Left colon (tissue), 2 donors: Measurements from ENCODE around the gene RFWD3. TPM values are rescaled to one million over a fixed set of nuclear protein-coding genes. Genes with fewer than 3 reads are reported as not detected.
"Not testable (repeated sequence)": the region's sequence is repeated elsewhere in the genome, so short reads cannot be mapped to it uniquely, and the experiment has no call there.

Experiments used
- ATAC-seq: fragments of 200-7000 bp; cut with Tn5 transposase; one replicate; pipeline ENCODE4 v1.9.1; 2020; ENCODE audit warnings: mild to moderate bottlenecking, moderate library complexity
- DNase-seq, 2 donors: peaks; one replicate each; pipeline ENCODE4 v3.0.0-alpha.2; 2020
- intact Hi-C, 2 donors: fragments of 100-400 bp; cut with DNase I in 1 of 2; cut with micrococcal nuclease in 1 of 2; formaldehyde crosslinking; loops; one replicate each; pipeline versions ENCODE4 v1.11.2 to v1.14.0; 2022; cut with DNase I, micrococcal nuclease
- total RNA-seq, 2 donors: library from RNA; stranded (reverse); fragmentation: NEBNext Ultra II Directional; extraction: Animal tissue kit (Norgen Biotek cat#: 25700); gene quantifications; one replicate each; pipeline ENCODE4 v1.2.1, GENCODE V29; 2021
- donor health status: DM: no; HTN: no; CAD: no.
- donor health status: DM: yes; HTN: yes; CAD: no.

RFWD3 gene
- total RNA-seq, 2 donors from 2014 or later: 19.5 to 24.6 TPM

GRCh38 chr16:74677868-74678267, 11.2 kb upstream of the RFWD3 start:
- ATAC-seq (no peak), DNase-seq (no peak)
- intact Hi-C loops: no loop called here

GRCh38 chr16:74673876-74674275, 7.2 kb upstream of the RFWD3 start:
- DNase-seq: no peak
- no peak for ATAC-seq

GRCh38 chr16:74668877-74669276, 2.2 kb upstream of the RFWD3 start:
- intact Hi-C loops, ATAC-seq, DNase-seq: not testable (repeated sequence)

More at GRCh38 chr16:74673876-74674275, 7.2 kb upstream of the RFWD3 start:
- intact Hi-C loops: no loop called here

- DNase-seq (peak in 1 of 2 donors; percentile 50), ATAC-seq (peak; percentile 8)
- intact Hi-C loops: no loop called here
Observed at GRCh38 chr16:74667255-74667700, 601 bp upstream of the RFWD3 start.

- ATAC-seq: no peak
- DNase-seq: no peak
- intact Hi-C loops: no loop called here
Observed at GRCh38 chr16:74666010-74666421, 661 bp downstream of the RFWD3 start.

GRCh38 chr16:74661064-74661463, 5.6 kb downstream of the RFWD3 start:
- DNase-seq (no peak), ATAC-seq (no peak)
- intact Hi-C loops: no loop called here

- DNase-seq (no peak), ATAC-seq (no peak)
- intact Hi-C loops: no loop called here
Observed at GRCh38 chr16:74660383-74660782, 6.3 kb downstream of the RFWD3 start.

- no peak for ATAC-seq
- intact Hi-C loops: no loop called here
- no peak for DNase-seq
Observed at GRCh38 chr16:74659041-74659440, 7.6 kb downstream of the RFWD3 start.

- DNase-seq: no peak
- intact Hi-C loops: no loop called here
- no peak for ATAC-seq
Observed at GRCh38 chr16:74657870-74658642, 8.6 kb downstream of the RFWD3 start.

- no peak for DNase-seq
- no peak for ATAC-seq
- intact Hi-C loops: no loop called here
Observed at GRCh38 chr16:74654536-74655050, 12.1 kb downstream of the RFWD3 start.

GRCh38 chr16:74652883-74653282, 13.8 kb downstream of the RFWD3 start:
- ATAC-seq, DNase-seq, intact Hi-C loops: not testable (repeated sequence)

- DNase-seq (no peak), ATAC-seq (no peak)
- intact Hi-C loops: no loop called here
Observed at GRCh38 chr16:74652249-74652648, 14.4 kb downstream of the RFWD3 start.

- intact Hi-C loops: no loop called here
- no peak for DNase-seq
- ATAC-seq: no peak
Observed at GRCh38 chr16:74651841-74652240, 14.8 kb downstream of the RFWD3 start.

- intact Hi-C loops: no loop called here
Observed at GRCh38 chr16:74650966-74651567, 15.6 kb downstream of the RFWD3 start.

GRCh38 chr16:74649839-74650504, 16.7 kb downstream of the RFWD3 start:
- no peak for ATAC-seq
- DNase-seq: no peak
- intact Hi-C loops: no loop called here

More at GRCh38 chr16:74650966-74651567, 15.6 kb downstream of the RFWD3 start:
- no peak for ATAC-seq
- DNase-seq: no peak

GRCh38 chr16:74641969-74642368, 24.7 kb downstream of the RFWD3 start:
- DNase-seq: no peak
- intact Hi-C loops: no loop called here
- no peak for ATAC-seq

- intact Hi-C loops: no loop called here
- ATAC-seq (no peak), DNase-seq (no peak)
Observed at GRCh38 chr16:74637742-74638453, 28.8 kb downstream of the RFWD3 start.

- intact Hi-C loops: no loop called here
- ATAC-seq: no peak
- no peak for DNase-seq
Observed at GRCh38 chr16:74635303-74635702, 31.4 kb downstream of the RFWD3 start.

GRCh38 chr16:74633686-74634085, 33.0 kb downstream of the RFWD3 start:
- intact Hi-C loops: no loop called here
- DNase-seq (no peak), ATAC-seq (no peak)
